A549 treated with CORT108297 at 1 μM for 4 hours (cell line): Measurements from ENCODE around the gene SRSF1. TPM values are rescaled to one million over a fixed set of nuclear protein-coding genes. Genes with fewer than 3 reads are reported as not detected.

Experiments used
- total RNA-seq: library from RNA; stranded (reverse); fragments of 200-300 nt; extraction: Qiagen RNA extraction; gene quantifications from 5 replicates; pipeline ENCODE4 v1.2.3, GENCODE V29; 2022

SRSF1 gene
- total RNA-seq: 234 to 305 TPM (median 263 TPM) in 5 replicates

GRCh38 chr17:58006924-58007780 is at the start of gene SRSF1:
Gene SRSF1 (minus strand): TSS chr17:58007246. CDS start chr17:58007137, 109 bp downstream.

GRCh38 chr17:57987581-57988300 is 19.3 kb downstream of the SRSF1 start, which contains the start of gene VEZF1:
Gene VEZF1 (minus strand): TSS chr17:57988254. CDS start chr17:57988111, 143 bp downstream.

GRCh38 chr17:57955183-57955931 is 51.7 kb downstream of the SRSF1 start, which contains the start of gene CUEDC1:
Gene CUEDC1 (minus strand): TSS chr17:57955412. CDS start chr17:57885564, 69,848 bp downstream.

Other genes starting within 250 kb of the SRSF1 start
- 152 to 209 TPM (median 156 TPM) in 5 replicates for gene MRPS23, start 157.2 kb downstream of the SRSF1 start, total RNA-seq
- 47.0 to 60.8 TPM (median 54.7 TPM) in 5 replicates for gene CUEDC1, start 51.8 kb downstream of the SRSF1 start, total RNA-seq
- gene VEZF1, start 19.0 kb downstream of the SRSF1 start, total RNA-seq: 36.8 to 45.6 TPM (median 43.4 TPM) in 5 replicates
- gene DYNLL2, start 76.2 kb upstream of the SRSF1 start, total RNA-seq: 19.2 to 24.9 TPM (median 23.4 TPM) in 5 replicates
- 0.02 TPM in 1 of 5 replicates, not detected in the others for gene OR4D1, start 141.1 kb upstream of the SRSF1 start, total RNA-seq
- not detected in 5 replicates for gene OR4D2, start 159.7 kb upstream of the SRSF1 start, total RNA-seq
- 0.03 TPM in 1 of 5 replicates, not detected in the others for gene EPX, start 185.5 kb upstream of the SRSF1 start, total RNA-seq
- gene MKS1, start 212.0 kb upstream of the SRSF1 start, total RNA-seq: 10.5 to 12.8 TPM (median 11.7 TPM) in 5 replicates
- not detected in 5 replicates for gene LPO, start 231.3 kb upstream of the SRSF1 start, total RNA-seq